NOMO-1 treated with dmso at 0.1 percent for 144 hours (cell line): ENCODE data around the gene MAPT.

Source experiments
- DNase-seq: peaks from one replicate; lab custom pipeline; 2025; ENCODE audit not compliant: unreplicated experiment; lab: John Stamatoyannopoulos, UW

Gene MAPT

DNA sequence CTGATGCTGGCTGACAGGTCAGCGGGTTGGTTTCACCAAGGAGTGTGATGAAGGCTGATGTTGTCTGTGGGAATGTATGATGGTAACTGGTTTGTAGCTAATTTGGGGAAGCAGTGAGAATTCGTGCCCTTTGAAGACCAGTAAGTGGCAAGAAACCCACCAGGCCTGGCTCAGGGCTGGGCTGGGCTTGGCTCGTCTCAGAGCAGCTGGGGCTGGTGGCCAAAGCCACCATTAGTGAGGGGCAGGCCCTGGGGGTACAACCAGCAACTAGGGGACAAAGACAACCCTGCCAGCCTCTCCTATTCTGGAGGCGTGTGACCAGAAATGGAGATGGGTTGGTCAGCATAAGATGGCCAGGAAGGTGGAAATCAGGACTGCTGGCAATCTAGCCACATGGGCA, 91.7 kb downstream of the MAPT start:
- DNase-seq, result no peak

GRCh38 chr17:45987706-45988105, 93.4 kb downstream of the MAPT start:
- DNase-seq, result no peak

DNA sequence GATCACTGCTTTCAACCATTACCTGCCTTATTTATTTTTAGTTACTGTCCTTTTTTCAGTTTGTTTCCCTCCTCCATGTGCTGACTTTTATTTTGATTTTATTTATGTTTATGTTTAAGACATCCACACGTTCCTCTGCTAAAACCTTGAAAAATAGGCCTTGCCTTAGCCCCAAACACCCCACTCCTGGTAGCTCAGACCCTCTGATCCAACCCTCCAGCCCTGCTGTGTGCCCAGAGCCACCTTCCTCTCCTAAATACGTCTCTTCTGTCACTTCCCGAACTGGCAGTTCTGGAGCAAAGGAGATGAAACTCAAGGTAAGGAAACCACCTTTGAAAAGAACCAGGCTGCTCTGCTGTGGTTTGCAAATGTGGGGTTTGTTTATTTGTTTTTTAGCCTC, 95.4 kb downstream of the MAPT start:
- no peak for DNase-seq

DNA sequence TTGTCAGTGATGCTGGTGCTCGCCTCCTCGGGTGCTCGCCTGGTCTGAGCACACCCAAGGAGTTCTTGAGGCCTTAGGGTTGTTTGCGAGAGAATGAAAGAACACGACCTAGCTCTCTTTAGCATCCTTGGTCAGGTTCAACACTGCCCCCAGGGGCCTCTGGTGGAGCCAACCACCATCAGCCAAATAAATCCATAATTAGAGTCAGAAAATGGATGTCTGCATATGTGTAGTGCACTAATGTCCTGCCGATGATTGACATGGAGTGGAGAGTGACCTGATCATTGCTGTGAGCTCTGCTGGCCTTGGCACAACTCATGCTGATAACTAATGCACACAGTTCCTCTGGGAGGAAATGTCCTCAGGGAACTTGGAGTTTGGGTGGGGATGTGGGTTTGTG, 96.5 kb downstream of the MAPT start:
- DNase-seq, result no peak

DNA sequence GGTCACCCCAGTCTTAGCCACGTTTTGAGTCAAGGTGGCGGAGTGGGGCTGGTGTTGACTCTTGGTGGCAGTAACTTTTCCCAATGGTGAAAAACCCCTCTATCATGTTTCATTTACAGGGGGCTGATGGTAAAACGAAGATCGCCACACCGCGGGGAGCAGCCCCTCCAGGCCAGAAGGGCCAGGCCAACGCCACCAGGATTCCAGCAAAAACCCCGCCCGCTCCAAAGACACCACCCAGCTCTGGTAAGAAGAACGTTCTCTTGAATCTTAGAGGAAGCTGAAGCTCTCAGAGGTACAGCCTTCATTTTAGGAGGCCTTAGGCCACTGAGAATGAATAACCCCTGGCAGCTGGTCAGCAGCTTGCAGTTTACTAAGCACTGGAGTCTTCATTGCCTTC, 97.0 kb downstream of the MAPT start:
- DNase-seq, result no peak

DNA sequence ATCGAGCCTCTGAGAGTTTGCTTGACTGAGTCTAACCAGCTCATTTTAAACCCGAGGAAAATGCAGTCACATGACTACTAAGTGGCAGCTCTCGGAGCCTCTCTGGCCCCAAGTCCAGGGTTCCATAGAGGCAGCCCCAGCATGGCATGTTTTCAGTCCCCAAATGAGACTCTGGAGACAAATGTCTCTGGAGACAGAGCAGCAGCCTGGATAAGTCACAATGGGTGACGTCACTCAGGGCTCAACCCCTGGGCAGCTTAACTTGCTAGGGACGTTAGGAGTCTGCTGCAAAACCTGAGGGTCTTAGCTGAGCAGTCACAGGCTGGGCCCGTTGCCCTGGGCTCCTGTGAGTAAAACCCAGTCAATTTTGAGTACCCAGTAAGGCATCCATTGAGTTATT, 97.8 kb downstream of the MAPT start:
- DNase-seq, result no peak

DNA sequence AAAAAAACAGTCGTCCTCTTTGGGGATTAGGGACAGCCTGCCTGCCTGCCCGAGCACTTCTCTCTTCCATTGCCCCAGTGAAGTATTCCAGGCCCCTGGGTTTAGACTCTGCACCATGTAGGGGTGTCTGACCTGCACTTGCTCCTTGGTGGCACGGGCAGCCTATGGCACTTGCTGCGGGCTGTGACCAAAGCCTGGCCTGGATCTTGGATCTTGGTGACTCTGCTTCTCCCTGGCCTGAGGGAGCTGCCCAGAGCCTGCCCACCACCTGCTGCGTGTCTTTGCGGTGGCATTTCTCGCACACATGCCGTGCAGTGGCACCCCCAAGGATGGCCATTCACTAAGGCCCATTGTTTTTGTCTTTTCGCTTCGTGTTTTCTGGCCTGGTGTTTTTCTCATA, 98.5 kb downstream of the MAPT start:
- DNase-seq, result no peak

DNA sequence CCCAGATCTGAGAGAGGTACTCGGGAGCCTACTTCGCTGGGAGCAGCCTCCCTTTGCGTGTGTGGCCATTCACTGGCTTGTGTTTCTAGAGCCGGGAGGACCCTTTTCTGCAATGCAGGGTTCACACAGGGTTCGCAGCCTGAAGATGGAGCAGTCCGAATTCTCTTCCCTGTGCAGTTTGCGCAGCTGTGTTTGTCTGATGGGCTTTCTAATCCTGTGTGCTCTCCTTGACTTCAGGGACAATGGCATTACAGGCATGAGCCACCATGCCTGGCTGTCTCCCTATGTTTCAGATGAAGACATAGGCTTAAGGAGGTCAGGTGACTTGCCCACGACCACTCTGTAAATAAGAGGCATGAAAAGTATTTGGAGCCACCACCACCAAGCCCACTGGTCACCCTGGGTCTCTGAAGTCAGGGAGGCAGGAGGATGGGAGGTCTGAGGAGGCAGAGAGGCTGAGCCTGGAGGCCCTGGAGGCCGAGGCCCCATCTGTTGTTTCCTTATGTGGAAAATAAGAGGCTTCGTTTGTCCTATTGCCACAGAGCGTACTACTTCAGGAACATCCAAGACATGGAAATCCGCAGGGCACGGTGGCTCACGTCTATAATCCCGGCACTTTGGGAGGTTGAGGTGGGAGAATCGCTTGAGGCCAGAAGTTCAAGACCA, 99.7 kb downstream of the MAPT start:
- no peak for DNase-seq

DNA sequence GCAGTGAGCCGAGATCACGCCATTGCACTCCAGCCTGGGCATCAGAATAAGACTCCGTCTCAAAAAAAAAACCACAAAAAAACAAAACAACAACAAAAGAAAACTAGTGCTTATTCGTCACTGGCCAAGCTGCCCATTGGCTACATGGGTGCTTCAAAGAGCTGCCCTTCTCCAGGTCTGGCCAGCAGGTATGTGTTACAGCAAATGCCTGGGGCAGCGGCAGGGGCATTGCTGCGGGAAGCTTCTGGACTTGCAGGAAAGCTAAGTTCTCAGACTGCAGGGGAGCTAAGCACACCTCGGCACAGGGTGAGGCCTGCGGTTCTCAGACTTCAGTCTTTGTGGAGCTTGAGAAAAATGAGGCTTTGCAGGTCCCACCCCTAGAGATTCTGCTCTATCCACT, 100.6 kb downstream of the MAPT start:
- no peak for DNase-seq

GRCh38 chr17:45995627-45996270, 101.4 kb downstream of the MAPT start:
- DNase-seq, result no peak

DNA sequence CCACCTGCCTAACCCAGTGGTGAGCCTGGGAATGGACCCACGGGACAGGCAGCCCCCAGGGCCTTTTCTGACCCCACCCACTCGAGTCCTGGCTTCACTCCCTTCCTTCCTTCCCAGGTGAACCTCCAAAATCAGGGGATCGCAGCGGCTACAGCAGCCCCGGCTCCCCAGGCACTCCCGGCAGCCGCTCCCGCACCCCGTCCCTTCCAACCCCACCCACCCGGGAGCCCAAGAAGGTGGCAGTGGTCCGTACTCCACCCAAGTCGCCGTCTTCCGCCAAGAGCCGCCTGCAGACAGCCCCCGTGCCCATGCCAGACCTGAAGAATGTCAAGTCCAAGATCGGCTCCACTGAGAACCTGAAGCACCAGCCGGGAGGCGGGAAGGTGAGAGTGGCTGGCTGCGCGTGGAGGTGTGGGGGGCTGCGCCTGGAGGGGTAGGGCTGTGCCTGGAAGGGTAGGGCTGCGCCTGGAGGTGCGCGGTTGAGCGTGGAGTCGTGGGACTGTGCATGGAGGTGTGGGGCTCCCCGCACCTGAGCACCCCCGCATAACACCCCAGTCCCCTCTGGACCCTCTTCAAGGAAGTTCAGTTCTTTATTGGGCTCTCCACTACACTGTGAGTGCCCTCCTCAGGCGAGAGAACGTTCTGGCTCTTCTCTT, 102.1 kb downstream of the MAPT start:
- DNase-seq, result no peak

- no peak for DNase-seq
These were observed 102.8 kb downstream of the MAPT start for GRCh38 chr17:45997166-45997565.

DNA sequence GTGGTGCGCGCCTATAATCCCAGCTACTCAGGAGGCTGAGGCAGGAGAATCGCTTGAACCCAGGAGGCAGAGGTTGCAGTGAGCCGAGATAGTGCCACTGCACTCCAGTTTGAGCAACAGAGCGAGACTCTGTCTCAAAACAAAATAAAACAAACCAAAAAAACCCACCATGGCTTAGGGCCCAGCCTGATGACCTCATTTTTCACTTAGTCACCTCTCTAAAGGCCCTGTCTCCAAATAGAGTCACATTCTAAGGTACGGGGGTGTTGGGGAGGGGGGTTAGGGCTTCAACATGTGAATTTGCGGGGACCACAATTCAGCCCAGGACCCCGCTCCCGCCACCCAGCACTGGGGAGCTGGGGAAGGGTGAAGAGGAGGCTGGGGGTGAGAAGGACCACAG, 103.3 kb downstream of the MAPT start:
- no peak for DNase-seq

GRCh38 chr17:45998987-45999899, 104.9 kb downstream of the MAPT start, which contains the start of gene STH:
STH (plus strand) TSS chr17:45999250; CDS start chr17:45999280, 30 bp downstream.
- no peak for DNase-seq

DNA sequence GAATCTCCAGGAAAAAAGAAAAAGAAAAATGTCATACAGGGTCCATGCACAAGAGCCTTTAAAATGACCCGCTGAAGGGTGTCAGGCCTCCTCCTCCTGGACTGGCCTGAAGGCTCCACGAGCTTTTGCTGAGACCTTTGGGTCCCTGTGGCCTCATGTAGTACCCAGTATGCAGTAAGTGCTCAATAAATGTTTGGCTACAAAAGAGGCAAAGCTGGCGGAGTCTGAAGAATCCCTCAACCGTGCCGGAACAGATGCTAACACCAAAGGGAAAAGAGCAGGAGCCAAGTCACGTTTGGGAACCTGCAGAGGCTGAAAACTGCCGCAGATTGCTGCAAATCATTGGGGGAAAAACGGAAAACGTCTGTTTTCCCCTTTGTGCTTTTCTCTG, 105.5 kb downstream of the MAPT start:
- no peak for DNase-seq

DNA sequence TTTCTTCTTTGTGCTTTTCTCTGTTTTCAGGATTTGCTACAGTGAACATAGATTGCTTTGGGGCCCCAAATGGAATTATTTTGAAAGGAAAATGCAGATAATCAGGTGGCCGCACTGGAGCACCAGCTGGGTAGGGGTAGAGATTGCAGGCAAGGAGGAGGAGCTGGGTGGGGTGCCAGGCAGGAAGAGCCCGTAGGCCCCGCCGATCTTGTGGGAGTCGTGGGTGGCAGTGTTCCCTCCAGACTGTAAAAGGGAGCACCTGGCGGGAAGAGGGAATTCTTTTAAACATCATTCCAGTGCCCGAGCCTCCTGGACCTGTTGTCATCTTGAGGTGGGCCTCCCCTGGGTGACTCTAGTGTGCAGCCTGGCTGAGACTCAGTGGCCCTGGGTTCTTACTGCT, 105.9 kb downstream of the MAPT start:
- DNase-seq, result no peak

DNA sequence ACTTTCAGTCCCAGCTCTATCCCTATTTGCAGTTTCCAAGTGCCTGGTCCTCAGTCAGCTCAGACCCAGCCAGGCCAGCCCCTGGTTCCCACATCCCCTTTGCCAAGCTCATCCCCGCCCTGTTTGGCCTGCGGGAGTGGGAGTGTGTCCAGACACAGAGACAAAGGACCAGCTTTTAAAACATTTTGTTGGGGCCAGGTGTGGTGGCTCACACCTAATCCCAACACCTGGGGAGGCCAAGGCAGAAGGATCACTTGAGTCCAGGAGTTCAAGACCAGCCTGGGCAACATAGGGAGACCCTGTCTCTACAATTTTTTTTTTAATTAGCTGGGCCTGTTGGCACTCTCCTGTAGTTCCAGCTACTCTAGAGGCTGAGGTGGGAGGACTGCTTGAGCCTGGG, 106.4 kb downstream of the MAPT start:
- DNase-seq, result no peak

- DNase-seq, result no peak
These were observed 107.3 kb downstream of the MAPT start for GRCh38 chr17:46001390-46002310.

GRCh38 chr17:46002311-46002972, 108.1 kb downstream of the MAPT start:
- peak; percentile 40 for DNase-seq

DNA sequence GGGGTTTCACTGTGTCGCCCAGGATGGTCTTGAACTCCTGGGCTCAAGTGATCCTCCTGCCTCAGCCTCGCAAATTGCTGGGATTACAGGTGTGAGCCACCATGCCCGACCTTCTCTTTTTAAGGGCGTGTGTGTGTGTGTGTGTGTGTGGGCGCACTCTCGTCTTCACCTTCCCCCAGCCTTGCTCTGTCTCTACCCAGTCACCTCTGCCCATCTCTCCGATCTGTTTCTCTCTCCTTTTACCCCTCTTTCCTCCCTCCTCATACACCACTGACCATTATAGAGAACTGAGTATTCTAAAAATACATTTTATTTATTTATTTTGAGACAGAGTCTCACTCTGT, 108.6 kb downstream of the MAPT start:
- no peak for DNase-seq
